Measurements from ENCODE around the gene KDM4B. TPM values are rescaled to one million over a fixed set of nuclear protein-coding genes. Genes with fewer than 3 reads are reported as not detected.

Gene KDM4B
- total RNA-seq, 1 experiment from 2014 or later: 35.9 TPM

DNA sequence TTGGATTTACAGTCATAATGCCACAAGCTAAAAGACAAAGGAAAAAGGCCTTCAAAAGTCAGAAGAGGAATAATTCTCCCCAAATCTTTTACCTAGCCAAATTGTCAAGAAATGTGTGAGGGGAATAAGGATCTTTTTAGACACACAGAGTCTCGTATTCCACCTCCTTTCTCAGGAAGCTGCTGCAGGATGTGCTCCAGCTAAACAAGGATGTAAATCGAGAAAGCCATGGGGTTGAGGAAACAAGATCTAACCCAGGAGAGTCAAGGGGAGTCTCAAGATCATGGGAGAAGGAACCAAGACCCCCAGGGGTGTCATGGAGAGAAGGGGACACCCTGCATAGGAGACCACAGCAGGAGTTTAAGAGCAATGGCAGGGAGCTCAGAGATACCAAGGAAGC is 147.4 kb downstream of the KDM4B start:
- Histone ChIP-seq H3K4me2 (ENCODE audit: low read length) (no peak overlapping the region), H3K27me3 (ENCODE audit: insufficient read depth, low read length) (no peaks in the 10 kb centered on the region), H3K9ac (ENCODE audit: low read length) (no peak overlapping the region), H3K4me3 (replicated peaks in 1 of 2; ENCODE audit: low read depth in 1 of 2, low read length in 2 of 2) (no peak overlapping the region), H3K4me1 (ENCODE audit: control insufficient read depth in 1 of 2, insufficient read depth in 2 of 2, low read length in 2 of 2) (no peaks in the 10 kb centered on the region), H3K36me3 (ENCODE audit: control insufficient read depth in 1 of 2, insufficient read depth in 2 of 2, low read length in 2 of 2) (no peaks in the 10 kb centered on the region; a peak in 3 of 4 replicates), H3K9me2 (ENCODE audit: insufficient read depth) (no peaks in the 10 kb centered on the region), H3K79me2 (ENCODE audit: insufficient read depth, low read length) (no peaks in the 10 kb centered on the region), H2AFZ (ENCODE audit: low read depth, low read length, poor library complexity, severe bottlenecking) (no peak overlapping the region), H4K20me1 (ENCODE audit: insufficient read depth) (no peaks in the 10 kb centered on the region), H3K27ac (ENCODE audit: low read depth, low read length) (no peak overlapping the region), H3K9me3 (ENCODE audit: control insufficient read depth in 1 of 2, insufficient read depth in 1 of 2, low read depth in 1 of 2, low read length in 2 of 2) (no peaks in the 10 kb centered on the region)
- intact Hi-C loops (cut with micrococcal nuclease): no loop called here
- DNase-seq (ENCODE audit: low read depth, low spot score): no peak
- no TSS peak for BruUV-seq (replicated peaks)
- RAD21 ChIA-PET (ENCODE audit: low non-redundant PET in 1 of 2, low total read pairs in 2 of 2, uncharacterized antibody in 2 of 2, unreplicated experiment in 2 of 2): no interaction called here
- CTCF ChIA-PET: no interaction called here
- no peak for TF ChIP-seq SIN3A (IDR thresholded peaks at IDR 0.05; ENCODE audit: low read depth)
- TF ChIP-seq YY1 (IDR thresholded peaks at IDR 0.05; ENCODE audit: extremely low read depth, insufficient replicate concordance, low read depth, low read length): no peak
- no peak for TF ChIP-seq ZNF274 (IDR thresholded peaks at IDR 0.05; ENCODE audit: low read depth, low read length)
- no peak for TF ChIP-seq RAD21 (IDR thresholded peaks at IDR 0.05; ENCODE audit: low read depth)
- no peak for TF ChIP-seq EZH2 (IDR thresholded peaks at IDR 0.05)
- TF ChIP-seq, protein P1, sequence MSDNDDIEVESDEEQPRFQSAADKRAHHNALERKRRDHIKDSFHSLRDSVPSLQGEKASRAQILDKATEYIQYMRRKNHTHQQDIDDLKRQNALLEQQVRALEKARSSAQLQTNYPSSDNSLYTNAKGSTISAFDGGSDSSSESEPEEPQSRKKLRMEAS (IDR thresholded peaks at IDR 0.05): no peak
- no peak for TF ChIP-seq SRF (IDR thresholded peaks at IDR 0.05; ENCODE audit: low read depth)
- TF ChIP-seq ZFX (IDR thresholded peaks at IDR 0.05): no peak
- TF ChIP-seq EZH2phosphoT487 (IDR thresholded peaks at IDR 0.05; ENCODE audit: borderline replicate concordance): no peak
- POLR2A ChIA-PET: no interaction called here
- no peak for ATAC-seq

DNA sequence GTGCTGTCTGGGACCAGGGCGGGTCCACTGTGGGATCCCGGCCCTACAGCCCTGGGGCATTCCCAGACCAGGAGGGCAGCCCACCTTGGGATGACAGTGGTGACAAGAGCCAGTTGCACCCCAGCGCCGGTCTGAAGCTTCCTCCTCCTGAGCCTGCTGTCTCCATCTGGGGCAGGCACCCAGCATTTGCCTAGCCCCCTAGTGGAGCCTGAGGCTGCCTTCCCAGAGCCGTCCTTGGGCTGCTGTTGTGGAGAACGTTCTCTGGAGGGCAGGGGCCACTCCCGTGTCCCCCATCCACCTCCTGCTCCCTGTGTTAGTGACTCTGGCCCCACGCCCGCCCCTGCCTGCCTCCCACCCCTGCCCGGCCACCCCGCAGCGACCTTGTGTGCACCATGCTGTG is 148.5 kb downstream of the KDM4B start:
- POLR2A ChIA-PET: no interaction called here
- no peak overlapping the region for H3K9ac ChIP-seq (ENCODE audit: low read length)
- RAD21 ChIA-PET (ENCODE audit: low non-redundant PET in 1 of 2, low total read pairs in 2 of 2, uncharacterized antibody in 2 of 2, unreplicated experiment in 2 of 2): no interaction called here

More for the DNA sequence above, 148.5 kb downstream of the KDM4B start:
- intact Hi-C loops (cut with micrococcal nuclease): no loop called here
- H3K4me2 ChIP-seq (ENCODE audit: low read length): no peak overlapping the region
- CTCF ChIA-PET: no interaction called here
- no peaks in the 10 kb centered on the region; a peak in 3 of 4 replicates for H3K36me3 ChIP-seq (ENCODE audit: control insufficient read depth in 1 of 2, insufficient read depth in 2 of 2, low read length in 2 of 2)
- TF ChIP-seq, protein P1 (IDR thresholded peaks at IDR 0.05): no peak
- TF ChIP-seq, protein P2, sequence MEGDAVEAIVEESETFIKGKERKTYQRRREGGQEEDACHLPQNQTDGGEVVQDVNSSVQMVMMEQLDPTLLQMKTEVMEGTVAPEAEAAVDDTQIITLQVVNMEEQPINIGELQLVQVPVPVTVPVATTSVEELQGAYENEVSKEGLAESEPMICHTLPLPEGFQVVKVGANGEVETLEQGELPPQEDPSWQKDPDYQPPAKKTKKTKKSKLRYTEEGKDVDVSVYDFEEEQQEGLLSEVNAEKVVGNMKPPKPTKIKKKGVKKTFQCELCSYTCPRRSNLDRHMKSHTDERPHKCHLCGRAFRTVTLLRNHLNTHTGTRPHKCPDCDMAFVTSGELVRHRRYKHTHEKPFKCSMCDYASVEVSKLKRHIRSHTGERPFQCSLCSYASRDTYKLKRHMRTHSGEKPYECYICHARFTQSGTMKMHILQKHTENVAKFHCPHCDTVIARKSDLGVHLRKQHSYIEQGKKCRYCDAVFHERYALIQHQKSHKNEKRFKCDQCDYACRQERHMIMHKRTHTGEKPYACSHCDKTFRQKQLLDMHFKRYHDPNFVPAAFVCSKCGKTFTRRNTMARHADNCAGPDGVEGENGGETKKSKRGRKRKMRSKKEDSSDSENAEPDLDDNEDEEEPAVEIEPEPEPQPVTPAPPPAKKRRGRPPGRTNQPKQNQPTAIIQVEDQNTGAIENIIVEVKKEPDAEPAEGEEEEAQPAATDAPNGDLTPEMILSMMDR (IDR thresholded peaks at IDR 0.05 in 2 of 3, conservative IDR thresholded peaks at IDR 0.05 in 1 of 3; ENCODE audit: borderline replicate concordance in 1 of 3, insufficient read depth in 1 of 3, low read depth in 2 of 3, low read length in 2 of 3): 0 out of 6 replicates have a peak, but pooled peaks of 1 of the 3 experiments have one; percentile 4
- TF ChIP-seq SIN3A (IDR thresholded peaks at IDR 0.05; ENCODE audit: low read depth): no peak
- H3K4me3 ChIP-seq (replicated peaks in 1 of 2; ENCODE audit: low read depth in 1 of 2, low read length in 2 of 2): no peak overlapping the region
- no peak for DNase-seq (ENCODE audit: low read depth, low spot score)
- no peaks in the 10 kb centered on the region for H3K79me2 ChIP-seq (ENCODE audit: insufficient read depth, low read length)
- H3K27ac ChIP-seq (ENCODE audit: low read depth, low read length): no peak overlapping the region
- no TSS peak for BruUV-seq (replicated peaks)
- no peaks in the 10 kb centered on the region for H3K9me2 ChIP-seq (ENCODE audit: insufficient read depth)
- H3K27me3 ChIP-seq (ENCODE audit: insufficient read depth, low read length): no peaks in the 10 kb centered on the region
- no peaks in the 10 kb centered on the region for H3K9me3 ChIP-seq (ENCODE audit: control insufficient read depth in 1 of 2, insufficient read depth in 1 of 2, low read depth in 1 of 2, low read length in 2 of 2)
- ATAC-seq: peak; percentile 49; the same call in 1 of the 2 replicates
- no peaks in the 10 kb centered on the region for H4K20me1 ChIP-seq (ENCODE audit: insufficient read depth)
- H3K4me1 ChIP-seq (ENCODE audit: control insufficient read depth in 1 of 2, insufficient read depth in 2 of 2, low read length in 2 of 2): no peaks in the 10 kb centered on the region
- H2AFZ ChIP-seq (ENCODE audit: low read depth, low read length, poor library complexity, severe bottlenecking): no peak overlapping the region

Measured in HCT116 (cell line).